GM20000 (cell line): ENCODE results near the gene GKN2.

Experiments
- DNase-seq: peaks from one replicate; pipeline ENCODE4 v3.0.0; 2012; ENCODE audit warnings: low spot score
- TF ChIP-seq, protein P1 (sequence below): IDR thresholded peaks from 2 replicates; pipeline ENCODE4 v1.5.1; 2012; ENCODE audit warnings: mild to moderate bottlenecking, control low read depth; ENCODE audit errors: extremely low read depth, missing control alignments

GKN2 gene, protein sequence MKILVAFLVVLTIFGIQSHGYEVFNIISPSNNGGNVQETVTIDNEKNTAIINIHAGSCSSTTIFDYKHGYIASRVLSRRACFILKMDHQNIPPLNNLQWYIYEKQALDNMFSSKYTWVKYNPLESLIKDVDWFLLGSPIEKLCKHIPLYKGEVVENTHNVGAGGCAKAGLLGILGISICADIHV

DNA sequence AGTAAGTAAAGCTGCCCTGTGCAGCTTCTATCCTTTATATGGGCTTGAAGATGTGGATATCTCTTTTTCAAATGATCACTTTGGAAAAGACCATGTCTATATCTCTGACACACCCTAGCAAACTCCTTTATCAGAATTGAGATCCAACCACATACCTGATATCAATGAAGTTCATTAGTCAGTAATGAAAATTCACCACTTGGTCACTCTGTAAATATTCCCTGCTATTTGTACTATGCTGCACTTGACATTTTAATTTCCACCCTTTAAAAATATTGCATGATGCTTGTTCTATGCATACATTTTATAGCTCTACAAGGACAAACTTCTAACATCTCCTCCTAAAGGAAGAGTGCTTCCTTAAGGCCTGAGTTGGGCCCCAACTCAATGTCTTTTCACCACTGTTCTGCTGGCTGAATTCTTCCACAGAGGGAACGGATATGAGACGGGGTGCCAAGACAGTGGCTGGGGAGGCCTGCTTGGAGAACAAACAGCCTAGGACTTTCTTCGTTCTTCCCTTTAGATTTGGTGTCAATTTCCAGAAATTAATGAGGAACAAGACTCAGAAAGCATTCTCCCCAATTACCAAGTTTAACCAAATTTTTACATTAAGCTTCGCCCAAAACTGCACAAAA, at the start of gene GKN2:
TSS of gene GKN2 (minus strand) at position 7 of the 635 bp plus-strand sequence. CDS start 32 bp downstream, outside the sequence.
- TF ChIP-seq, protein P1, sequence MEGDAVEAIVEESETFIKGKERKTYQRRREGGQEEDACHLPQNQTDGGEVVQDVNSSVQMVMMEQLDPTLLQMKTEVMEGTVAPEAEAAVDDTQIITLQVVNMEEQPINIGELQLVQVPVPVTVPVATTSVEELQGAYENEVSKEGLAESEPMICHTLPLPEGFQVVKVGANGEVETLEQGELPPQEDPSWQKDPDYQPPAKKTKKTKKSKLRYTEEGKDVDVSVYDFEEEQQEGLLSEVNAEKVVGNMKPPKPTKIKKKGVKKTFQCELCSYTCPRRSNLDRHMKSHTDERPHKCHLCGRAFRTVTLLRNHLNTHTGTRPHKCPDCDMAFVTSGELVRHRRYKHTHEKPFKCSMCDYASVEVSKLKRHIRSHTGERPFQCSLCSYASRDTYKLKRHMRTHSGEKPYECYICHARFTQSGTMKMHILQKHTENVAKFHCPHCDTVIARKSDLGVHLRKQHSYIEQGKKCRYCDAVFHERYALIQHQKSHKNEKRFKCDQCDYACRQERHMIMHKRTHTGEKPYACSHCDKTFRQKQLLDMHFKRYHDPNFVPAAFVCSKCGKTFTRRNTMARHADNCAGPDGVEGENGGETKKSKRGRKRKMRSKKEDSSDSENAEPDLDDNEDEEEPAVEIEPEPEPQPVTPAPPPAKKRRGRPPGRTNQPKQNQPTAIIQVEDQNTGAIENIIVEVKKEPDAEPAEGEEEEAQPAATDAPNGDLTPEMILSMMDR: no peak
- DNase-seq: no peak

DNA sequence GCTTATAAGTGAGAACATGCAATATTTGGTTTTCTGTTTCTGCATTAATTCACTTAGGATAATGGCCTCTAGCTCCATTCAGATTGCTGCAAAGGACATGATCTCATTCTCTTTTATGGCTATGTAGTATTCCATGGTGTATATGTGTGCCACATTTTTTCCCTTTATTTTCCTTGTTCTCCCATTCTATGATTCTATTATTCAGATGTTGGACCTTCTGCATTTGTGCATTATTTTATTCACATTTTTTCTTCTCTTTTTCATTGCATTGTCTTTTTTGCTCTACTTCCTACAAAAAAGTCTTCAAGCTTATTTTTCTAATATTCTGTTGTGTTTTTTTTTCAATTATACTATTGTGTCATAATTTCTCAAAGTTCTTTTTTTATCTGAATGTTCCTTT, 49.2 kb upstream of the GKN2 start:
- TF ChIP-seq, protein P1: no peak
- no peak for DNase-seq

DNA sequence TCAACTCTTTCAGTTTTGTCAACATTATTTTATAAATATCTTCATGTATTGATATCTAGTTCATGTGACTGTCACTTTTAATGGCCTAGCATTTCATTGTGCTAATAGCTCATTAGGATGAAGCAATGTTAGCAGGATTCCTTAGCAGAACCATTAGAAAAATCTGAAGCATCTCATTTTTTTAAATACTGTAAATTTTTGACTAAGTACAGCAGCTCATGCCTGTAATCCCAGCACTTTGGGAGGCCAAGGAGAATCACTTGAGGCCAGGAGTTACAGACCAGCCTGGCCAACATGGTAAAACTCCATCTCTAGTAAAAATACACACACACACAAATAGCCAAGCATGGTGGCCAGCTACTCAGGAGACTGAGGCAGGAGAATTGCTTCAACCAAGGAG, 44.7 kb upstream of the GKN2 start:
- TF ChIP-seq, protein P1: no peak
- DNase-seq: no peak

DNA sequence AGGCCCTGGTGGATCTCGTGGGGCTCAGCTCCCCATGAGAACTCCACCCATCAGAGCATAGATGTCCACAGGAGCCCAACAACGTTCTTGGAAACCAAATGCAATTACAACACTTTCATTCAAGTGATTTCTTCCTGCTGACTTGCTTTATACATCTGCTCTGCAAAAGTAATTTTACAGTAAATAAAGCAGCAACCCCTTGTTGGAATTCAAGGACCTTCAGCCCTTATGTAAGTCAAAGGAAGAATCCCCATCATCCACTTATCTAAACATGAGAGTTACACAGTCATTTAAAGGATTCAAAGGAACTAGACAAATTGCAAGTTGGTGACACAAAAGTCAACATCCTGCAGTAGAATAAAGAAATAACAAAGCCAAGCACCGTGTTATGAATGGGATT, 43.2 kb upstream of the GKN2 start:
- DNase-seq: no peak
- TF ChIP-seq, protein P1: no peak

DNA sequence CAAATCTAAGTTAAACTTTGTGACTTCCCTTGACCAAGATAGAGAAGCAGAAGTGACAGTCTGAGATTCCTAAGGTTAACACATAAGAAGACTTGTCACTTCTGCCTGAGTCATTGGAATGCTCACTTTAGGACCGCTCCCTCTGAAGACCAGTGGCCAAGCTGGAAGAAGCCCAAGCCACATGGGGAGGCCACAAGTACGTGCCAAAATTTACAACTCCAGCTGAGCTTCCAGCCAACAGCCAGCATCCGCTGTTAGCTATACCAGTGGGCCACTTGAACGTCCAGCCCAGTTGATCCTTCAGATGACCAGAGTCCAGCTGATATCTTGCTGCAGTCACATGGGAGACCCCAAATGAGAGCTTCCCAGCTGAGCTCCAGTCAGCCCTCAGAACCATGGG, 42.2 kb upstream of the GKN2 start:
- TF ChIP-seq, protein P1: no peak
- no peak for DNase-seq

DNA sequence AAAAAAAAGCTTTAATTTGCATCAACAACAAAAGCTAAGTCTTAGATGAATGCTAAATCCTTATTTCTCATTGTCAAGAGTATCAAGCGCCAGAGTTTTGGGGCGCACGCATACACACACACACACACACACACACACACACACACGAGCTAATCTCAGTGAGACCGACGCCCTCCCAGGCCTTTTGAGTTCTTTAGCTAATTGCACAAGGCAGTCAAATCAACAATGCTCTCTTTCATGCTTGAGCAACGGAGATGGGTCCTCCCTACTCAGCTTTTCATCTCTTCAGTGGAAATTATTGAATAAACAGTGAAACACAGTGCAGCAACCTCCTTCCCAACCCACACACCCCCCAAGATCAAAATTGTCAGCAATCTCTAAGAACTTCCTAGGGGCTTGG, 41.0 kb upstream of the GKN2 start:
- DNase-seq: no peak
- TF ChIP-seq, protein P1: no peak

DNA sequence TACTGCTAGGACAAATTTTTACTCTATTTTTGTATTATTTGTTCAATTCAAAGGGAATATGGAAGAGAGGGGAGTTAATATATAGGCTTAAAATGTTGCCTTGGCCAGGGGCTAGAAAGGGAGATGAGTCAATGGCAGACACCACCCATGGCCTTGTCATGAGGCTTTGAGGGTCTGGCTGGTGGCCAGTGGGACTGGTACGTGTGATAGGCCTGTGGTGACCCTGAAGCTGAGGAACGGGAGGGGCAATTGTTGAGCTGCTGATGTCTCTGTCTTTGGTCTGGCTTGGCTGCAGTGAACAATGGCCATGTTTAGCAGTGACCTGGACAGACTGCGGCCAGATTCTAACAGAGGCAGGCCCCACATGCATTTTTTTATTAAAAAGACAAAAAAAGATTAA, 40.2 kb upstream of the GKN2 start:
- TF ChIP-seq, protein P1: no peak
- no peak for DNase-seq
